Bronchial epithelial cell (primary cell): ENCODE results near the gene RNF11. TPM values are rescaled to one million over a fixed set of nuclear protein-coding genes. Genes with fewer than 3 reads are reported as not detected.
A peak's percentile ranks its signal among the peaks of the same experiment; 100 is the strongest.

Experiments
- DNase-seq: peaks from one replicate; pipeline ENCODE4 v3.0.0-alpha.2; 2010; ENCODE audit warnings: low read depth
- FAIRE-seq: peaks from 2 replicates; lab custom pipeline; 2011; peaks lifted over from hg19 to GRCh38; lab: Jason Lieb, UNC
- H3K27me3 ChIP-seq: 2 replicates; pipeline ENCODE4 v1.5.1; 2011; ENCODE audit warnings: low read length; ENCODE audit not compliant: control insufficient read depth, insufficient read depth
- H3K36me3 ChIP-seq: 2 replicates; pipeline ENCODE4 v1.5.1; 2011; ENCODE audit warnings: low read length; ENCODE audit not compliant: control insufficient read depth, insufficient read depth
- H3K4me3 ChIP-seq: 2 replicates; pipeline ENCODE4 v1.5.1; 2011; ENCODE audit warnings: mild to moderate bottlenecking, low read depth, low read length, control low read depth
- CTCF ChIP-seq: IDR thresholded peaks from 2 replicates; pipeline ENCODE4 v1.5.1; 2011; ENCODE audit warnings: mild to moderate bottlenecking, moderate library complexity, low read length, control low read depth, inconsistent platforms; ENCODE audit not compliant: insufficient read depth, severe bottlenecking
- total RNA-seq: library from RNA; depleted of rRNA; stranded (reverse); fragments of >200 nt; gene quantifications from 2 replicates; pipeline ENCODE4 v1.2.1, GENCODE V29; 2014

RNF11 gene
- total RNA-seq, 1 donor from 2014 or later: 94.0 TPM

GRCh38 chr1:51272916-51273315 lies 36.8 kb downstream of the RNF11 start:
- TF ChIP-seq CTCF: no peak
- peaks cover 6% of the 10 kb centered on the region for H3K36me3 ChIP-seq
- no peak for FAIRE-seq

GRCh38 chr1:51274676-51275075 lies 38.6 kb downstream of the RNF11 start:
- DNase-seq: no peak
- FAIRE-seq: no peak
- H3K27me3 ChIP-seq: no peaks in the 10 kb centered on the region
- no peak overlapping the region for H3K4me3 ChIP-seq
- TF ChIP-seq CTCF: no peak
- peaks cover 5% of the 10 kb centered on the region for H3K36me3 ChIP-seq

More at GRCh38 chr1:51272916-51273315, 36.8 kb downstream of the RNF11 start:
- Histone ChIP-seq H3K27me3 (no peaks in the 10 kb centered on the region), H3K4me3 (no peak overlapping the region)
- no peak for DNase-seq

GRCh38 chr1:51276286-51276685 lies 40.2 kb downstream of the RNF11 start:
- no peaks in the 10 kb centered on the region for H3K27me3 ChIP-seq
- peaks cover 1% of the 10 kb centered on the region for H3K36me3 ChIP-seq
- no peak for TF ChIP-seq CTCF
- FAIRE-seq: no peak
- DNase-seq: no peak
- H3K4me3 ChIP-seq: no peak overlapping the region

- DNase-seq: peak; percentile 18
- no peaks in the 10 kb centered on the region for H3K27me3 ChIP-seq
- H3K4me3 ChIP-seq: no peak overlapping the region
- FAIRE-seq: no peak
- no peak for TF ChIP-seq CTCF
- H3K36me3 ChIP-seq: peaks cover 1% of the 10 kb centered on the region
Measured at GRCh38 chr1:51280321-51280978, 44.4 kb downstream of the RNF11 start.

GRCh38 chr1:51281807-51282206 lies 45.7 kb downstream of the RNF11 start:
- H3K4me3 ChIP-seq: no peak overlapping the region
- FAIRE-seq (no peak), DNase-seq (no peak)
- H3K36me3 ChIP-seq: peaks cover 1% of the 10 kb centered on the region
- H3K27me3 ChIP-seq: no peaks in the 10 kb centered on the region
- no peak for TF ChIP-seq CTCF

GRCh38 chr1:51282605-51283004 lies 46.5 kb downstream of the RNF11 start:
- DNase-seq: no peak
- Histone ChIP-seq H3K4me3 (no peak overlapping the region), H3K36me3 (no peaks in the 10 kb centered on the region), H3K27me3 (no peaks in the 10 kb centered on the region)
- no peak for FAIRE-seq
- TF ChIP-seq CTCF: no peak
